DND-41 (cell line): ENCODE data around the gene RALGDS.

ENCODE experiments used
- CTCF ChIP-seq: IDR thresholded peaks from 2 replicates; pipeline ENCODE4 v1.5.1; 2012; ENCODE audit warnings: borderline replicate concordance, low read length, moderate library complexity, mild to moderate bottlenecking; ENCODE audit not compliant: poor library complexity, severe bottlenecking; ENCODE audit errors: extremely low read depth
- EZH2 ChIP-seq: IDR thresholded peaks from 3 replicates; pipeline ENCODE4 v1.6.1; 2012; ENCODE audit warnings: borderline replicate concordance, low read depth, mild to moderate bottlenecking, moderate library complexity, low read length, inconsistent platforms; ENCODE audit not compliant: severe bottlenecking

- TF ChIP-seq CTCF = no peak
- TF ChIP-seq EZH2 = no peak
Measured at GRCh38 chr9:133134388-133135145, 13.5 kb upstream of the RALGDS start.
